Embryonic facial prominence (tissue), 1 donor: ENCODE data around the gene FAM3A.
A peak's percentile ranks its signal among the peaks of the same experiment; 100 is the strongest.

ENCODE experiments used
- DNase-seq: peaks from one replicate; pipeline ENCODE4 v3.0.0-alpha.2; 2016; ENCODE audit errors: extremely low spot score

FAM3A gene

DNA sequence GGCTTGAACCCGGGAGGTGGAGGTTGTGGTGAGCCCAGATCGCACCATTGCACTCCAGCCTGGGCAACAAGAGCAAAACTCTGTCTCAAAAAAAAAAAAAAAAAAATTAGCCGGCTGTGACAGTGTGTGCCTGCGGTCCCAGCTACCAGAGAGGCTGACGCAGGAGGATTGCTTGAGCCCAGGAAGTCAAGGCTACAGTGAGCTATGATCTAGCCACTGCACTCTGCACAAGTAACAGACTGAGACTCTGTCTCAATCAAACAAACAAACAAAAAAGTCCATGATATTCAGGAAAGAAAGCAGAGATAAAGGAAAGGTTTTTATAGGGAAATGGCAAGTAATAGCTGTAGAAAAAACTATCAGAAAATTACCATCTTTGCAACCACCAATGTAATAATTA is 34.8 kb downstream of the FAM3A start:
- no peak for DNase-seq

DNA sequence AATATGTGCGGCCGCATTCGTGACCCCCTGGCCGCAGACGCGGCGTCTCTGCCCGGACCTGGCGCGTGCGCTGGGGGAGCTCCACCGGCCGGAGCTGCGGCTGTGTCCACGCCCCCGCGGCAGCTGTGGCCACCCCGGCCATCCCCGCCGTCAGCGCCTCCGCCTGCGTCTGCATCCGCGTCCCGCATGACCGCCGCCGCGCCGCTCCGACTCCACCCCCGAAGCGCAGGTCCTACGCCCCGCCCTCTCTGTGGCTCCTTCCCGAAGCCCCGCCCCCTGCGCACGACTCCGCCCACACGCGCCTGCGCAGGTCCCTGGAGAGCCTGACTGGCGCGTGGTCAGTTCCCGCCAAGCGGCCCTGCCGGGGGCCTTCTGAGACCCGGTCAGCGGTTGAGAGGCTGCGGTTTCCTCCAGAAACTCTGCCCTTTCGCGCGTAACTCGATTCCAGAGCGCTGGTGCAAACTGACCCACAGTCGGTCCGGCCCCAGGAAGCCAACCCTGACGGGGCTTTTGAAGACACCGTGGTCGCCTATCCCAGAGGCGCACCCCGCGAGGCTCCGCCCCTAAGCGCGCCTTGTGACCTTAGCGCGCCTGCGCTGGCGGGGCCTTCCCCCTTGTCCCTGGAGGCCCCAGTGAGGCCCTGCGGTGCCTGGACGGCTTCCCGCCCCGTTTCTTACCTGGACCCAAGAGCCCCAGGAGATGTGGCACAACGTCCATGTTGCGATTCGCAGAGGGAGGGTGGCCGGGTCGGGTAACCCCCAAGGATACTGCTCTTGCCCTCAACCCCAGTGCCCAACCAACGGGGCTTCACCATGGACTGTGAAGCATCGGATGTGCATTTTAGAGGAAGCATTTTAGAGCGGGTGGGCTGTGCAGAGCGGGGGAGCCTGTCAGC is 37.1 kb downstream of the FAM3A start, which contains the start of gene LAGE3:
TSS of gene LAGE3 (minus strand) at position 554 of the 895 bp plus-strand sequence. CDS start at position 188, 366 bp downstream.
- DNase-seq = peak; percentile 56

GRCh38 chrX:154477891-154478477 is 38.0 kb downstream of the FAM3A start:
- no peak for DNase-seq

GRCh38 chrX:154476821-154477220 is 39.2 kb downstream of the FAM3A start:
- DNase-seq = no peak

GRCh38 chrX:154473683-154474082 is 42.3 kb downstream of the FAM3A start:
- DNase-seq = no peak

GRCh38 chrX:154472685-154473632 is 43.1 kb downstream of the FAM3A start:
- no peak for DNase-seq

DNA sequence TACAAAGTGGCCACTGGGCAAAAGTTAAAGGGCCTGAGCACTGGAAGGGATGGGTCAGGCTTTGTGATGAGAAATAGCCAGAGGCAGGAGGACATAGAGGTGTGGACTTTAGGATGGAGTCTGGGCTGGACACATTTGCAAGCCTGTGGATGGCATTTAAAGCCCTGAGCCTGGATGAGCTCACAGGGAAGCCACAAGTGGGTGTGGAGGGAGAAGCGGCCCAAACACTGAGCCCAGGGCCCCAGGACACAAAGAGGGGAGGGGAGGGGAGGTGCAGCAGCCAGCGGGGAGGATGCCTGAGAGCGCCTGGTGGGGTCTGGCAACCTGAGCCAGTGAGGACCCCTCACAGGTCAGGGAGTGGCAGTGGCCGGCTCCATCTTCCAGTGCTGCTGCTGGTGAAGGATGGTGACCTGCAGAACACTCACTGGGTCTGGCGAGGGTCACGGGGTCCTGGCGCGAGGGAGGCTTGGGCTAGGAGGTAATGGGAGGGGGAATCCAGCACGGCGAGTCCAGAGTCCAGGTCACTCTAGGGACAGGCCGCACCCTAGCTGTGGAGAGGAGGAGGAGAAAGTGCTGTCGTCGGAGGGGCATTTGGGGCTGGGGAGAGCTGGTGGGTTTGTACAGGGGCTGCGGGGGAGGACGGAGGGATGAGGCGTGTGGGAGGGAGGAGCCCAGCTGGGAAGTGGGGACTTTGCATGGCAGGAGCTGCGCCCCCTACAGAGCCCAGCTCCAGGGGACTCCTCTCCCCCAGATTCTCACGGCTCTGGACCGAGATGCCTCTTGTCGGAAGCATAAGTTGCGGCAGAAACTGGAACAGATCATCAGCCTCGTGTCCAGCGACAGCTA is 44.0 kb downstream of the FAM3A start:
- DNase-seq = no peak

DNA sequence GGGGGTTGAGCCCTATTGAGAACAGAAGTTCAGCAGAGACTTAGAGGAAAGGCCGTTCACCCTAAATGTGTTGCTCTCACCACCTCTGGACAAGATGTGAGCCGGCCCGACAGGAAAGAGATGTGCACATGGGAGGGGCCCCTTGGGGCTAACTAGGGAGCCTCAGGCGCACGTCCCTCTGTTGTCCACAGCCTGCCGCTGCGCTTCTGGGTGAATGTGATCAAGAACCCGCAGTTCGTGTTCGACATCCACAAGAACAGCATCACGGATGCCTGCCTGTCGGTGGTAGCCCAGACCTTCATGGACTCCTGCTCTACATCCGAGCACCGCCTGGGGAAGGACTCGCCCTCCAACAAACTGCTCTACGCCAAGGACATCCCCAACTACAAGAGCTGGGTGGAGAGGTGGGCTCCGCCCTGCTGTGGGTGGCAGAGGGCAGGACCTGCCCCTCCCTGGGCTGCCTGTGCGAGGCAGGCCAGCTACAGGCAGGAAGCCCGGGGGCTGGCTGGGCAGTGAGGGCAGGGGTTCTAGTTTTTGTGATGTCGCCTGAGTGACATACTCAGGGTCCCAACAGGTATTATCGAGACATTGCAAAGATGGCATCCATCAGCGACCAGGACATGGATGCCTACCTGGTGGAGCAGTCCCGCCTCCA is 45.0 kb downstream of the FAM3A start:
- DNase-seq = no peak

DNA sequence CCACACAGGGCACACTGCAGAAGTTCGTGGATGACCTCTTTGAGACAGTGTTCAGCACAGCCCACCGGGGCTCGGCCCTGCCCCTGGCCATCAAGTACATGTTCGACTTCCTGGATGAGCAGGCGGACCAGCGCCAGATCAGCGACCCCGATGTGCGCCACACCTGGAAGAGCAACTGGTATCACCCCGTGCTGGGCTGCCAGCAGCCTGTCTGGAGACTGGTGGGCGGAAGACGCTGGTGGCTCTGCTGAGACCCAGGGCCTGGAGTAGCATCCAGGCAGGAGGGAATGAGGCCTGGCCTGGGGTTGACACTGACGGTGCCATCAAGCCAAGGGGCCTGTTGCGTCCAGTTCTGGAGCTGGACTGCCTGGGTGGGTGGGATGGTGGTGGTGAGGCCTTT is 45.6 kb downstream of the FAM3A start:
- no peak for DNase-seq

- no peak for DNase-seq
These were observed 46.2 kb downstream of the FAM3A start for GRCh38 chrX:154469880-154470279.

DNA sequence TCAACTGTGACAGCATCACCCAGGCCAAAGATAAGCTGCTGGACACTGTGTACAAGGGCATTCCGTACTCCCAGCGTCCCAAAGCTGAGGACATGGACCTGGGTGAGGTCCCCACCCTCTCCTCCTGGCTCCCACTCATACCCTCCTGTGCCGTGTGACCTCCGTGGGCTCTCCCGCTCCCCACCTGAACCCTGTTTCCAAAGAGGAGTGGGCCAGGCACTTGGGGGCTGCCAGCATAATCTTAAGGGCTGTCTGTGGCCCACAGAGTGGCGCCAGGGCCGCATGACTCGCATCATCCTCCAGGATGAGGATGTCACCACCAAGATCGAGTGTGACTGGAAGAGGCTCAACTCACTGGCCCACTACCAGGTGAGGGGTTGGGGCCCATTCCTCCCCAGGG is 46.9 kb downstream of the FAM3A start:
- no peak for DNase-seq

- DNase-seq = no peak
These were observed 47.8 kb downstream of the FAM3A start for GRCh38 chrX:154468217-154468616.

- no peak for DNase-seq
These were observed 48.5 kb downstream of the FAM3A start for GRCh38 chrX:154467556-154467955.

GRCh38 chrX:154466907-154467306 is 49.1 kb downstream of the FAM3A start:
- DNase-seq = no peak

GRCh38 chrX:154466036-154466435 is 50.0 kb downstream of the FAM3A start:
- no peak for DNase-seq

GRCh38 chrX:154465601-154466000 is 50.4 kb downstream of the FAM3A start:
- no peak for DNase-seq

- no peak for DNase-seq
These were observed 51.1 kb downstream of the FAM3A start for GRCh38 chrX:154464806-154465365.

DNA sequence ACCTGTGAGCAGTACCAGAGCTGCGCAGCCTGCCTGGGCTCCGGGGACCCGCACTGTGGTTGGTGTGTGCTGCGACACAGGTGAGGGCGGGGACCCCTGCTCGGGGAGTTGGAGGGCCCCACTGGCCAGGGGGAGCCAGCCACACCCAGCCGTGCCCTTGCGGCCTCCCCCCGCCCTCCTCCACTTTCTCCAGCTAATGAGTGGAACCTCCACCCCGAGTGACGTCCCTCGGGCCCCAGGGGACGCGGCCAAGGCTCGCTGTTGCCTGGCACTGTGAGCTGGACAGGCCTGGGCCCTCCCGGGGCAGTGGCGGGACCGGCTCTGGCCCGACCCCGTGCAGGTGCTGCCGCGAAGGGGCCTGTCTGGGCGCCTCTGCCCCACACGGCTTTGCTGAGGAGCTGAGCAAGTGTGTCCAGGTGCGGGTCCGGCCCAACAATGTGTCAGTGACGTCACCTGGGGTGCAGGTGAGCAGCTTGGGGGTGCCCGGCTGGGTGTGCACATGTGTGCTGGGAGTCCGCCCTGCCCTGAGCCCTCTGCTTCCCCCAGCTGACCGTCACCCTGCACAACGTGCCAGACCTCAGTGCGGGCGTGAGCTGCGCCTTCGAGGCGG is 52.3 kb downstream of the FAM3A start:
- no peak for DNase-seq

GRCh38 chrX:154462396-154462795 is 53.6 kb downstream of the FAM3A start:
- no peak for DNase-seq

- no peak for DNase-seq
These were observed 55.7 kb downstream of the FAM3A start for GRCh38 chrX:154460326-154460725.
